NCI-H226 (cell line): ENCODE results near the gene ZNF595.
"Not testable (repeated sequence)": the region's sequence is repeated elsewhere in the genome, so short reads cannot be mapped to it uniquely, and the experiment has no call there.

Source experiments
- DNase-seq: peaks from one replicate; pipeline ENCODE4 v3.0.0-alpha.2; 2015

Gene ZNF595

GRCh38 chr4:52804-53479 lies at the start of gene ZNF595:
Gene ZNF595, plus strand, starts transcription at chr4:53321. Its CDS starts 168 bp downstream, at chr4:53489.
- not testable (repeated sequence) for DNase-seq

GRCh38 chr4:9937-10870 lies 42.9 kb upstream of the ZNF595 start:
- peak; percentile 1 for DNase-seq

DNA sequence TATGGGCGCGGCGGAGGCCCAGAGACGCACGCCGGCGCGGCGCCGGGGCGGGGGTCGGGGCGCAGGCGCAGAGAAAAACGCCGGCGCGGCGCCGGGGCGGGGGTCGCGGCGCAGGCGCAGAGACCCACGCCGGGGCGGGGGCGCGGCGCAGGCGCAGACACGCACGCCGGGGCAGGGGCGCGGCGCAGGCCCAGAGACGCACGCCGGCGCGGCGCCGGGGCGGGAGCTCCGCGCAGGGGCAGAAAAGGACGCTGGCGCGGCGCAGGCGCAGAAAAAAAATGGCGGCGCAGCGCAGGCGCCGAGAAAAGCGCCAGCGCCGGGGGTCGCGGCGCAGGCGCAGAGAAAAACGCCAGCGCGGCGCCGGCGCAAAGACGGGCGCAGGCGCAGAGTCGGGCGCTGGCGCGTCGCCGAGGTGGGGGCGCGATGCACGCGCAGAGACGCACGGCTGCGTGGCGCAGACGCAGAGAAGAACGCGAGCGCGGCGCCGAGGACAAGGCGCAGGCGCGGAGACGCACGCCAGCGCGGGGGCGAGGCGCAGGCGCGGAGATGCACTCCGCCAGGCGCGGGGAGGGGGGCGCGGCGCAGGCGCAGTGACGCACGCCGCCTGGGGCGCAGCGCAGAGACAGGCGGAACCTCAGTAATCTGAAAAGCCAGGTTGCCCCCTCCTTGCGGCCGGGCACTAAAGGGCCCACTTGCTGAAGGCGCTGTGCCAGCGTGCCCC lies 41.9 kb upstream of the ZNF595 start:
- not testable (repeated sequence) for DNase-seq

- not testable (repeated sequence) for DNase-seq
Observed at GRCh38 chr4:11816-12417, 41.2 kb upstream of the ZNF595 start.

DNA sequence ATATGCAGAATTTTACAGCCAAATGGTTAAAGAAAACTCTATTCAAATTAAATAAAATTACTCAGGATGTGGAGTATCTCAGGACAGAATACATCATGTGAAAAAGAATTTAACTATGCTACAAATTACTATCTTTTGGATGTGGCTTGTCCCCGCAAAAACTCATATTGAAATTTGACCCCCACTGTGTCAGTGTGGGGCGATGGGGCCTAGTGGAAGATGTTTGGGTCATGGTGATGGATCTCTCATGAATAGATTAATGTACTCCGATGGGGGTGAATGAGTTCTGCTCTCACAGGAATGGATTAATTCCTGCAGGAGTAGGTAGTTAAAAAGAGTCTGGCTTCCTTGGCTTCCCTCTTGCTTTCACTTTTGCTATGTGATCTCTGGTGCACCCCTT lies 35.0 kb upstream of the ZNF595 start:
- DNase-seq = not testable (repeated sequence)

DNA sequence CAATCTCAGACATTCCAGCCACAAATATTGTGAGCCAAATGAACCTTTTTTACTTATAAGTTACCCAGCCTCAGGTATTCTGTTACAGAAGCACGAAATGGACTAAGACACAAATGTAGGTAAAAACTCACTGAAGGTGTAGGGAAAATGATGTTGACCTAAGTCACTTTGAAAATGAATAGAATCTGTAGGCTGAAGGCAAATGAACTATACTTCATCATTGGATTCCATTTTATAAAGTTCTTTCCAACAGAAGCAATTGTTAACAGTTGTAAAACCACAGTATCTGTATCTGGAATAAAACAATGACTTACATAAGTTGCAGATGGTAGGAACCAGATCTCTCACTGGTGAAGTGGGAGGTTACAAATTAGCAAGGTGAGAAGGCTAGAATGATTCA lies 34.5 kb upstream of the ZNF595 start:
- DNase-seq = not testable (repeated sequence)

DNA sequence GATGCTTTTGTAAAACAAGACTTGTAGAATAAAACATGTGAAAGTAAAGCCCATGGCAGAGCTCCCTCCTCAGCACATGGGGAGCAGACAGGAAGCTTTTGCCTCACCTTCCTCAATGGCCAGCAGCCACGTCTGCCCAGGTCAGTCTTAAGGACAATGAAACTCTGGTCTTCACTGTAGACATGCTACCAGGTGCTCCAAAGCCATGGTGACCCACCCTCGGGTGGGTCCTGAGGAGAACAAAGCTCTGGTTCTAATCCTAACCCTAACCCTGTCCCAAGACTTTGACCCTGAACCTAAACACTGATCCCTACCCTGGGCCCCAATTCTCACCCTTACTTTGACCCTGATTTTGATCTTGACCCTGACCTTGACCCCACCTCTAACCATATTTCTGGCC lies 30.2 kb upstream of the ZNF595 start:
- not testable (repeated sequence) for DNase-seq

- not testable (repeated sequence) for DNase-seq
Observed at GRCh38 chr4:24359-24758, 28.8 kb upstream of the ZNF595 start.

DNA sequence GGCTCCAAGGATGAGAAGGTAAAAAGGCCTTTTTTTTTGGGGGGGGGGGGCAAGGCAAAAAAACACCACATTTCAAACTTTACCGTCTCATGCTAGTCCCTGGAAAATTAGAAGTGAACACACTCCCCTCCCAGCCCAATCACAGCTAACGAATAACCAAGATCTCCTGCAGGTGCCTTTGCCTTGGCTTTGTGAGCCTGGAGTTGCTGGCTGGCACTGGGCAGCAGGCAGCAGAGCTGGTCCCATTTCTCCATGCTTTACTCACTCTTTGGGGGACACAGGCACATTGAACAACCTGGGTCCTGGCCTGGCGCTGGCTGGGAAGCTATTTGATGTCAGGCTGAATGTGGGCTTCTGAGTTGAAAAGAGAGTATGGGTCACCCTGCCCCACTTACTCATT lies 25.6 kb upstream of the ZNF595 start:
- DNase-seq = not testable (repeated sequence)

- not testable (repeated sequence) for DNase-seq
Observed at GRCh38 chr4:28767-29542, 24.2 kb upstream of the ZNF595 start.

GRCh38 chr4:33314-33713 lies 19.8 kb upstream of the ZNF595 start:
- not testable (repeated sequence) for DNase-seq

- DNase-seq = peak; percentile 0
Observed at GRCh38 chr4:36559-37415, 16.3 kb upstream of the ZNF595 start.

GRCh38 chr4:38202-38601 lies 14.9 kb upstream of the ZNF595 start:
- not testable (repeated sequence) for DNase-seq

GRCh38 chr4:43375-43774 lies 9.7 kb upstream of the ZNF595 start:
- DNase-seq = not testable (repeated sequence)

- DNase-seq = not testable (repeated sequence)
Observed at GRCh38 chr4:51253-51652, 1.9 kb upstream of the ZNF595 start.

DNA sequence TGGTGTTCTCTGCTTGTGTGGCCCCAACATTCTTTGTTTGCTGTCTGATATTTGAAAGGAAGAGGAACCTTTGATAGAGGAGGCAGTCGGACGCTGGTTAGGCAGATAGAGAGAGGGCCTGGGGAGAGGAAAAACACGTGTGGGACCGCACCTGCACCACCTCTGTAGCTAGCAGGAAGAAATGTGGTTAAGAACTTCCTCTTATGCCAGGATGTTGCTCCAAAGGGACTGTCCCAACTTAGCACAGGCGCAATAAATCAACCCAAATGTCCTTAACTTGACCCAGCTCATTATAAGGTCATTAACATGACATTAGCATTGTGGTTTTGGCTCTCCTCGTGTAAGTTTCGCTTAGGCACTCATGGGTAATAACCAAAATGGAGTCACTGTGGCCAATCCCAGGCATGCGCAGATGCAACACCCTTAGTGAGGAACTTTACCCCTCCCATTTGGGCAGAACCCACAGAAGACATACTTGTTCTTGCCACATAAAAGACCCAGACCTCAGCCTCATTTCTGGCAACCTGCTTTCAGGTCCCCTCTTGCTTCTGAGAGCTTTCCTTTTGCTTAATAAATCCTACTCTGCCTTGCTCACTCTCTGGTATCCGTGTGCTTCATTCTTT lies 1.4 kb upstream of the ZNF595 start:
- DNase-seq = not testable (repeated sequence)

- not testable (repeated sequence) for DNase-seq
Observed at GRCh38 chr4:53521-53920, 400 bp downstream of the ZNF595 start.

DNA sequence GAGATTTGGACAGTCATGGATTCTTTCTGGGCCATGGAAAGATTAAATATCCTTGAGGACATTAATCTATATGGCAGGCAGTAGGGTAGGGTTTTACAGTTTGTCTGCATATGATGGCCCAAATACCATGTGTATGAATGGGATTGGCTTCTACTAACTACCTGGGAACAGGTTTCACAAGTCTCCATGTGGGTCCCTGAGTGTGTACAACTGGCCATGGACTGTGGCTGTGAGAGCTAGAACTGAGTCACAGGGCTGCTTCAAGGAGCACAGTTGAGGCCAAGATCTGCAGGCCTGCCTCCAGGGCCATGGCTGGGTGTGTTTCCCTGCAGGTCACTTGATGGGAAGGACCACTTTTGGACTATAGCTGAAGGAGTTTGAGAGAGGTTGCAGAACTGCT lies 11.6 kb downstream of the ZNF595 start:
- DNase-seq = not testable (repeated sequence)

DNA sequence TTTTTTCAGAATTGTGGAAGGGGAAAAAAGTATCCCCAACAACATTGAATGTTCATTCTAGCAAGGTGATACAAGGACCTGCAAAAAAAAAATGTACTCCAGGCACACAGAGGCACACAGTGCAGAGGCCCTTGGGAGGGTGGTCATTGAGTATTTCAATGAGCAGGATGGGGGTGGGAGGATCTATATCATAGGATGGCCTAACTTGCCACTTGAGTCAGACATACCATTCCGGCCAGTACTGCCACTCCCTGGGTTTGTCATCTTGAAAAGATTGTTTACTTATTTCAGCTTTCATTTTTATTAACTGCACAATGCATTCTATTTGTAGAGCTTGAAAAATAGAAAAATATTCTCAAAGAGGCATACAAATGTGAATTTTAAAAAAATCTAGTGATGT lies 18.7 kb downstream of the ZNF595 start:
- no peak for DNase-seq

DNA sequence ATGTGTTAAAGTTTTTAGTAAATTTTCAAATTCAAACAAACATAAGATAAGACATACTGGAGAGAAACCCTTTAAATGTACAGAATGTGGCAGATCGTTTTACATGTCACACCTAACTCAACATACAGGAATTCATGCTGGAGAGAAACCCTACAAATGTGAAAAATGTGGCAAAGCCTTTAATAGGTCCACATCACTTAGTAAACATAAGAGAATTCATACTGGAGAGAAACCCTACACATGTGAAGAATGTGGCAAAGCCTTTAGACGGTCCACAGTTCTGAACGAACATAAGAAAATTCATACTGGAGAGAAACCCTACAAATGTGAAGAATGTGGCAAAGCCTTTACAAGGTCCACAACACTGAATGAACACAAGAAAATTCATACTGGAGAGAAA lies 32.8 kb downstream of the ZNF595 start:
- DNase-seq = no peak
